Ascending aorta (tissue), 2 donors: ENCODE data around the gene ZNF337. TPM values are rescaled to one million over a fixed set of nuclear protein-coding genes. Genes with fewer than 3 reads are reported as not detected.
"Not testable (repeated sequence)": the region's sequence is repeated elsewhere in the genome, so short reads cannot be mapped to it uniquely, and the experiment has no call there.

ENCODE experiments used
- DNase-seq, 2 donors: peaks; one replicate each; pipeline ENCODE4 v3.0.0-alpha.2; 2019; ENCODE audit warnings: low spot score in 2 of 2
- H3K27ac ChIP-seq, 2 donors: fragments of 200-600 bp; sonication (generic); one replicate each; pipeline ENCODE4 v1.5.1; 2016 to 2017; ENCODE audit warnings: mild to moderate bottlenecking in 1 of 2
- H3K27me3 ChIP-seq: fragments of 200-600 bp; sonication (generic); one replicate; pipeline ENCODE4 v1.5.1; 2017
- H3K36me3 ChIP-seq, 2 donors: fragments of 200-600 bp; sonication (generic); one replicate each; pipeline ENCODE4 v1.5.1; 2016
- H3K4me1 ChIP-seq, 2 donors: fragments of 200-600 bp; sonication (generic); one replicate each; pipeline ENCODE4 v1.5.1; 2016 to 2017; ENCODE audit warnings: mild to moderate bottlenecking in 1 of 2
- H3K4me3 ChIP-seq, 2 donors: fragments of 200-600 bp; sonication (generic); one replicate each; pipeline ENCODE4 v1.5.1; 2016 to 2017; ENCODE audit warnings: mild to moderate bottlenecking in 1 of 2
- H3K9me3 ChIP-seq, 2 donors: fragments of 200-600 bp; sonication (generic); one replicate each; pipeline ENCODE4 v1.5.1; 2016
- intact Hi-C: fragments of 100-400 bp; cut with DNase I; formaldehyde crosslinking; loops from one replicate; pipeline ENCODE4 v1.15.1; 2023
- total RNA-seq: library from RNA; depleted of rRNA; stranded (reverse); fragments of >200 nt; gene quantifications from one replicate; pipeline ENCODE4 v1.1.0, GENCODE V29; 2016
- TF ChIP-seq, protein P1 (sequence below), 3 experiments: fragments of 200-600 bp in 2 of 3; fragments of 450-650 bp in 1 of 3; sonication (generic) in 2 of 3; IDR thresholded peaks; one replicate each; pipeline ENCODE4 v1.5.1; 2016 to 2019; ENCODE audit warnings: antibody characterized with exemption in 3 of 3, mild to moderate bottlenecking in 1 of 3, moderate library complexity in 1 of 3

Gene ZNF337
- total RNA-seq, 1 donor from 2014 or later: 3.4 TPM

DNA sequence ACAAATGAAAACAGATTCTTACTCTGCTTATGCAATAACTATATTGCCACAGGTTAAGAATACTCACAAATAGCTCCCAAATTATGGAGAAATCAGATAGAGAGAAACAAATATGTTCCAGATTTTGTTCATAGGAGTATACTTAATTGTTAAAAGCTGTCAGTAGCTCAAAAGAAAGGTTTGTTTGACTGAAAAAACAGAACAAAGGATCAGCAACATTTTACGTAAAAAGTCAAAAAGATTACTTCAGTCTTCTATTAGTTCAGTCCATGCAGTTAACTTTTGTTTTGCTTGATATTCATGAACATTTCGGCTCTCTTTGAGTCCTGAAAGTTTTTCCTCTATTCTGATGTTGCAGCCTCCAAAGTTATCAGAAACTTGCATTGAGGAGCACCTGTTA is 59.4 kb downstream of the ZNF337 start:
- Histone ChIP-seq H3K27ac (no peak overlapping the region), H3K4me1 (no peaks in the 10 kb centered on the region), H3K27me3 (no peaks in the 10 kb centered on the region), H3K4me3 (no peak overlapping the region), H3K9me3 (no peaks in the 10 kb centered on the region), H3K36me3 (peaks cover 0 to 4% of the 10 kb centered on the region in 2 donors)
- TF ChIP-seq, protein P1, sequence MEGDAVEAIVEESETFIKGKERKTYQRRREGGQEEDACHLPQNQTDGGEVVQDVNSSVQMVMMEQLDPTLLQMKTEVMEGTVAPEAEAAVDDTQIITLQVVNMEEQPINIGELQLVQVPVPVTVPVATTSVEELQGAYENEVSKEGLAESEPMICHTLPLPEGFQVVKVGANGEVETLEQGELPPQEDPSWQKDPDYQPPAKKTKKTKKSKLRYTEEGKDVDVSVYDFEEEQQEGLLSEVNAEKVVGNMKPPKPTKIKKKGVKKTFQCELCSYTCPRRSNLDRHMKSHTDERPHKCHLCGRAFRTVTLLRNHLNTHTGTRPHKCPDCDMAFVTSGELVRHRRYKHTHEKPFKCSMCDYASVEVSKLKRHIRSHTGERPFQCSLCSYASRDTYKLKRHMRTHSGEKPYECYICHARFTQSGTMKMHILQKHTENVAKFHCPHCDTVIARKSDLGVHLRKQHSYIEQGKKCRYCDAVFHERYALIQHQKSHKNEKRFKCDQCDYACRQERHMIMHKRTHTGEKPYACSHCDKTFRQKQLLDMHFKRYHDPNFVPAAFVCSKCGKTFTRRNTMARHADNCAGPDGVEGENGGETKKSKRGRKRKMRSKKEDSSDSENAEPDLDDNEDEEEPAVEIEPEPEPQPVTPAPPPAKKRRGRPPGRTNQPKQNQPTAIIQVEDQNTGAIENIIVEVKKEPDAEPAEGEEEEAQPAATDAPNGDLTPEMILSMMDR (IDR thresholded peaks at IDR 0.05): no peak
- intact Hi-C loops: no loop called here
- no peak for DNase-seq

DNA sequence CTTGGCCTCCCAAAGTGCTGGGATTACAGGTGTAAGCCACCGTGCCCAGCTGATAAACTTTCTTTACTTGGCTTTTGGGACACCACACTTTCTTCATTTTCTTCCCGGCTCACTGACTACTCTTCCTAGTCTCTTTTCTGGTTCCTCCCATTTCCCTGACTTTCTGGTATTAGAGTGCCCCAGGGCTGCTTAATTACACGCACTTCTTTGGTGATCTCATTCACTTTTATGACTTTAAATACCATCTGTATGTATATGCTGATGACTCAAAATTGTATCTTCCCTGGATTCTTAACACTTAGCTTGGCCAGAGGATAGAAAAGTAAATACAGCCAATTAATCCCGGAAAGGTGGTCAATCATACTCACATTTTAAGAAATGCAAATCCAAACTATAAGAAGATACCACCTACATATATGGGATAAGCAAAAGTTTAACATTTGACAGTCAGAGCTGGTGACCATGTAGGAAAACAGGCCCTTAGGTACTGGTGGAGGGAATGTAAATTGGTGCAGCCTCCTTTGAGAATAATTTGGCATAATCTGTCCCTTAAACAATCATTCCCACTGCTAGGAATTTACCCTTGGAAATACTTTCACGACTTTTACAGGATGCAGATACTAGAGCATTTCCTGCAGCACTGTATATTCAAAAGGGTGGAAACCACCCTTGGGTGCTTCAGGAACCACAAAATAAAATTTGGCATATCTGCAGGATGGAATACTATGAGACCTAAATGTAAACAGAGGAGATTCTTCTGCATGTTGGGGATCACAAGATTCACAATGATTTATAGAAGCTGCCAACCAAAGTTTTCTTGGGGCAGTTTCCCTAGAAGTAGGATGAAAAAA is 63.5 kb downstream of the ZNF337 start:
- Histone ChIP-seq H3K27me3 (no peaks in the 10 kb centered on the region), H3K36me3 (peaks cover 0 to 4% of the 10 kb centered on the region in 2 donors), H3K27ac (no peak overlapping the region), H3K4me3 (no peak overlapping the region), H3K4me1 (no peaks in the 10 kb centered on the region), H3K9me3 (no peaks in the 10 kb centered on the region)
- TF ChIP-seq, protein P1 (IDR thresholded peaks at IDR 0.05): no peak
- DNase-seq: no peak
- intact Hi-C loops: no loop called here

DNA sequence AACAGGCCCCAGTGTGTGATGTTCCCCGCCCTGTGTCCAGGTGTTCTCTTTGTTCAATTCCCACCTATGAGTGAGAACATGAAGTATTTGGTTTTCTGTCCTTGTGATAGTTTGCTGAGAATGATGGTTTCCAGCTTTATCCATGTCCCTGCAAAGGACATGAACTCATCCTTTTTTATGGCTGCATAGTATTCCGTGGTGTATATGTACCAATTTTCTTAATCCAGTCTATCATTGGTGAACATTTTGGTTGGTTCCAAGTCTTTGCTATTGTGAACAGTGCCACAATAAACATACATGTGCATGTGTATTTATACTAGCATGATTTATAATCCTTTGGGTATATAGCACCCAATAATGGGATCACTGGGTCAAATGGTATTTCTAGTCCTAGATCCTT is 66.0 kb downstream of the ZNF337 start:
- H3K4me1 ChIP-seq, H3K36me3 ChIP-seq, intact Hi-C loops, H3K4me3 ChIP-seq, H3K27ac ChIP-seq, DNase-seq, H3K27me3 ChIP-seq, H3K9me3 ChIP-seq: not testable (repeated sequence)

DNA sequence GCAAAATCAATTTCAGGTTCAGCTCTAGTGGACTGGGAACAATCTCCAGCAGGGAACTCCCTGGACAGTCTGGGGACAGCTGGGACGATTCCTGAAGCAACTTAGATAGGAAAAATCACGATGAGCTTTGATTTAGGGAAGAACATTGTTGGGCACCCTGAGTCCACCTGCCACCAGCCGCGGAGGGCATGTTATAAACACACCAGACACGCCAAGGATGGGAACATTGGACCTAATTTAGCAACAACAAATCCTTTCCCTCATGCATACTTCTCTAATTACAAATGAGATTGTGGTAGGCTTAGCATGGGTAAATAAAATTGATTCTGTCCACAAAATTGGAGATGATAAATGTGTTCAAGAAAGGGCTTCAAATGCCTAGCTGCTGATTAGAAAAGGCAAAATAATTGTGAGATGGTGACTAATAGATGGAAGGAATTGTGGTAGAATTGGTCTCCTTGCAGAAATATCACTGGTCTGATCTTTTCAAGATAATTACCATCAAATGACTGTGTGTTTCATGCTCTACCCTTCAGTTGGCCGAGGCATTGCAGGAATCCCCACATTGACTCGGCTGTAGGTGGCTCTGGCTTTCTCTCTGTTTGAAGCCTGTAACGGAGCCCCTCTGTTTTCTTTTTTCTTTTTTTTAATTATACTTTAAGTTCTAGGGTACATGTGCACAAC is 66.7 kb downstream of the ZNF337 start:
- Histone ChIP-seq H3K27ac (no peak overlapping the region), H3K27me3 (no peaks in the 10 kb centered on the region), H3K36me3 (peaks cover 0 to 3% of the 10 kb centered on the region in 2 donors), H3K4me3 (no peak overlapping the region), H3K9me3 (no peaks in the 10 kb centered on the region), H3K4me1 (no peaks in the 10 kb centered on the region)
- TF ChIP-seq, protein P1 (IDR thresholded peaks at IDR 0.05): no peak
- intact Hi-C loops: loop anchor here (10.0 kb wide), 2 partner anchors 235 to 575 kb away; partner anchors contain the start of genes ABHD12 and ACSS1
- no peak for DNase-seq

DNA sequence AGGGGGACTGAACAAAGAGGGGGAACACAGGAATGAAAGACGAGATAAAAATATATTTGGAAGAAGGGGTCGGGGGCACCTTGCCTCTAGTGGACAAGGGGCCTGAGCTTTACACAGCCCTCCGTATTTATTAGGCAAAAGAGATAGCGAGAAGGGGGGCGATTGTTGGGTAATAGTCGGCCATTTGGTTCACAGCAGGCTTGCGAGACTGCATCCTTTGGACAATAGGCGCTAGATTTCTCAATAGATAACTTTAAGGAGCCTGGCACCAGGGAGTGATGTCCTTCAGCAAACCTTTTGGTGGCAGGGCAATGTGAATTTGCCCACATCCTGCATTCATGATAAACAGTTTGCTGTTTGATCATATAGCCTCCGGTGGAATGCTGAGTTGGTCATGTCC is 69.9 kb downstream of the ZNF337 start:
- no peak overlapping the region for H3K4me3 ChIP-seq
- H3K27ac ChIP-seq: no peak overlapping the region
- DNase-seq: no peak
- intact Hi-C loops: loop anchor here (10.0 kb wide), 2 partner anchors 232 to 572 kb away; partner anchors contain the start of genes ABHD12 and ACSS1
- no peaks in the 10 kb centered on the region for H3K27me3 ChIP-seq
- peaks cover 0 to 6% of the 10 kb centered on the region in 2 donors for H3K4me1 ChIP-seq
- H3K9me3 ChIP-seq: no peaks in the 10 kb centered on the region
- TF ChIP-seq, protein P1 (IDR thresholded peaks at IDR 0.05): no peak
- H3K36me3 ChIP-seq: no peaks in the 10 kb centered on the region

DNA sequence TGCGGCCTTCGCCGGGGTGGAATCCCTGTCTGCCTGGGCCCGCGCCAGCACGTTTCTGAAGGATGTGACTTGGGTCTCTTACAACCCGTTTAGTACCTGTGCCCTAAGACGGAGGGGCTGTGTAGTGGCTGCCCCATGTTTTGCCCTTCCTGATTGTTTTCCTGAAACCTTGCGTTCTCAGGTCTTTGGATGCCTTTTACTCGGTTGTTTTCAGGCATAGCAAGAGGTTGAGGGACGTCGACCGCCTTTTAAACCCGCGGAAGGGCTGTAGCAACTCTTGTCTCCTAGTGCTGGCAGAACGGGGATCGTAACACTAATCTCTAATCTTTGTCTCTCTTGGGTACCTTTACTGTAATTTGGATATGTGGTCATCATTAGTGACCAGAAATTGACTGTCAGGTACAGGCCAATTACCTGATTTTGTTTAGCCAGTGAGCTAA is 72.1 kb downstream of the ZNF337 start:
- intact Hi-C loops: loop anchor here (1.0 to 10.0 kb wide), 4 partner anchors 39 to 570 kb away; partner anchors contain the start of genes ABHD12, ACSS1 and NINL
- Histone ChIP-seq H3K4me1 (peaks cover 0 to 6% of the 10 kb centered on the region in 2 donors), H3K27ac (peak overlapping the region; percentile 90 to 94), H3K36me3 (no peaks in the 10 kb centered on the region), H3K27me3 (no peaks in the 10 kb centered on the region), H3K9me3 (no peaks in the 10 kb centered on the region), H3K4me3 (peak overlapping the region; percentile 88 to 95)
- no peak for DNase-seq
- TF ChIP-seq, protein P1 (IDR thresholded peaks at IDR 0.05): no peak
